CD1c-positive myeloid dendritic cell (primary cell): ENCODE data around the gene PPDPF.
A peak's percentile ranks its signal among the peaks of the same experiment; 100 is the strongest.

Experiments
- DNase-seq: peaks from one replicate; pipeline ENCODE4 v3.0.0-alpha.2; 2016; ENCODE audit errors: extremely low spot score

Gene PPDPF

GRCh38 chr20:63500151-63500901, 20.2 kb upstream of the PPDPF start:
- no peak for DNase-seq

DNA sequence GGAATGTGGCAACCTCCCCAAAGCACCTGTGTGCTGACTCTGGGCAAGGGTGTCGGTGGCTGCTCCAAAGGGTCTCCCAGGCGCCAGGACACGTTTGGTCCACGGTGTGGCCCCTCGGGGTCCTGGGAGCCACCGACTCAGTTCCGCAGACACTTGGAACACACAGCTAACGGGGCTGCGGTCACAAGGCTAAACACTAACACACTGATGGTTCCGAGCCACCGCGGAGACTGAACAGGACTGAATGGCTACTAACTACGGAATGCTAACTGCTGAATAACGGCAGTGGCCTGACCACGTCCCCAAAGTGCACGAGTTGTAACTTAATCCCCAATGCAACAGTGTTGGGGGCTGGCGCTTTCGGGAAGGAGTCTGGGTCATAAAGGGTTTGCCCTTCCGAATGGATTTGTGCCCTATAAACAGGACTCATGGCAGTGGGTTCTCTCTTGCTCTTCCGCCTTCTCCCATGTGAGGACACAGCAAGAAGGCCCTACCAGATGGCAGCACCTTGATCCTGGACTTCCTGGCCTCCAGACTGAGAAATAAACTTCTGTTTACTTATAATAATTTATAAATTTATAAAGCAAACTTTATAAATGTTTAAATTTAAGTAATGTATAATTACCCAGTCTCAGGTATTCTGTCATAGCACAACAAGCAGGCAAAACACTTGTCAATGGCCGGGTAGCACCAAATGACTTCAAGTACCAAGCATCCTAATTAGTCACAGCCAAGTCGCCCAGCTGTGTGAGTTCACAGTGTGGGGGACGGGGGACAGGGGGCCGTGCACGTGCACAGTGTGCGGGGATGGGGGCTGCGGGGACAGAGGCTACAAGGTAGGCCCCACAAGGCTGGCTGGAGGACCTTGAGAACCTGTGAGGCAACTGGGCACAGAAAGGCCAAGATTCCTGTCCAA, 19.4 kb upstream of the PPDPF start:
- no peak for DNase-seq

- no peak for DNase-seq
These were observed 18.5 kb upstream of the PPDPF start for GRCh38 chr20:63501818-63502670.

GRCh38 chr20:63502671-63503172, 17.8 kb upstream of the PPDPF start:
- no peak for DNase-seq

DNA sequence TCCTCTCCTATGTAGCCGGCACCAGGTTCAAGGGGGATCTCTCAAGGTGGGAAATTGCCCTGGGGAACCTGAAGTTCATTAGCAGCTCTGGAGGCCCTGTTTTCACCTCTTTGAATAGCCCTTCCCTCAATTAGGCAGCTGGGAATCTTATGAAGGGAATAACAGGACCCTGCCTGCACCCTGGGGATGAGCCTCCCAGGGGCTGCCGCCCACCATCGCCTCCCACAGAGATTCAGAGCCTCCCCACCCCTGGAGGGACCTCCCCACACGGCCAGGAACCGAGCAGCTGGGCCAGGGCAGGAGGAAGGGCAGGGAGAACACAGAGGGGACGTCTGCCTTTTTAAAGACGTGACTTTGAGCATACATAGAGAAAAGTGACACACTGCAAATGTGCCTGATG, 17.0 kb upstream of the PPDPF start:
- no peak for DNase-seq

GRCh38 chr20:63504642-63505041, 15.9 kb upstream of the PPDPF start:
- DNase-seq = no peak

DNA sequence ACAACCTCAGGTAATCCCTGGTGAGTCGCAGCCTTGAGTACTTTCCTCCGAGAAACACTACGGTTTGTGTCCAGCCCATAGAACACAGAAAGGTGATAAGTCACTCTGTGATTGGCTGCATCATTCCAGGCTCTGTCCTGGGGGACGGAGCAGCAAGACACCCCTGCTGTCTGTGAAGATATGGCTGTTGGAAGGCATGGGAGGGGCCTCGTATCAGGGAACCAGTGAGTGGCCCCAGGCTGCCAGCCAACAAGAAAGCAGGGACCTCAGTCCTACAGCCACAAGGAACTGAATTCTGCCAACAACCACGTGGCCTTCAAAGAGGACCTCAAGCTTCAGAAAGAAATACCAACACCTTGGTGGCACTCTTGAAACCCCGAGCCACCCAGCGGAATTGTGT, 15.3 kb upstream of the PPDPF start:
- DNase-seq = no peak

GRCh38 chr20:63505723-63506122, 14.8 kb upstream of the PPDPF start:
- no peak for DNase-seq

- DNase-seq = no peak
These were observed 13.4 kb upstream of the PPDPF start for GRCh38 chr20:63507083-63507743.

DNA sequence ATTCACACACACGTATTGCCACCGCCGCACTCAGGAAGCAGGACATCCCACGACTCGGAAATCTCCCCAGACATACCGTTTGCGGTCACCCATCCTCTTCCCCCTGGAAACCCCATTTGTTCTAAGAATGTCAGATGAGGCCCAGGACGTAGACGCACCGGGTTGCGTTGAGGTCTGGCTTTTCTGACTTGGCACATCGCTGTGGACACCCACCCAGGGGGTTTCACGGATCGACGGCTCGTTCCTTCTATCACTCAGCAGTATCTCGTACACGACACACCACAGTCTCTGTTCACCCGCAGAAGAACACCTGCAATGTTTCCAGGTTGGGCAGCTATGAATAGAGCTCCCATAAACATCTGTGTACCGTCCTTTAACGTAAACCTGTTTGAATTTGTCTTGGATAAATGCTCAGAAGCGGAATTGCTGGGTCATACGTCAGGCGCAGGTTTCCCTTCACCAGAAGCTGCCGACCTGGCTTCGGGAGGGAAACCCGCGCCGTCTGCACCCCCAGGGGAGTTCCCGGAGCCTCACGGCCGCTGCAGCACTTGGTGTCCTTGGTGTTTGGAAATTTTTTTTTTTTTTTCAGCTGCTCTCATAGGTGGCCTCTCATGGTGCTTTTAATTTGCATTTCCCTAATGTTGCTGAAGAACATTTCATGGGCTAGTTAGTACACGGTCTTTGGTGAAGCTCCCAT, 12.3 kb upstream of the PPDPF start:
- no peak for DNase-seq

GRCh38 chr20:63509088-63509564, 11.4 kb upstream of the PPDPF start:
- no peak for DNase-seq

- DNase-seq = no peak
These were observed 7.4 kb upstream of the PPDPF start for GRCh38 chr20:63513207-63513606.

DNA sequence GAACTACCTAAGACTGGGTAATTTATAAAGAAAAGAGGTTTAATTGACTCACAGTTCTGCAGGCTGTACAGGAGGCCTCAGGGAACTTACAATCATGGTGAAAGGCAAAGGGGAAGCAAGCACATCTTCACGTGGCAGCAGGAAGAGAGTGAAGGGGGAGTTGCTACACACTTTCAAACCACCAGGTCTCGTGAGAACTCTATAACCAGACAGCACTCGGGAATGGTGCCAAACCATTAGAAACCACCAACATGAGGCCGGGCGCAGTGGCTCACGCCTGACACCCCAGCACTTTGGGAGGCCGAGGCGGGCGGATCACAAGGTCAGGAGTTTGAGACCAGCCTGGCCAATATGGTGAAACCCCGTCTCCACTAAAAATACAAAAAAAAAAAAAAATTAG, 6.0 kb upstream of the PPDPF start:
- peak; percentile 53 for DNase-seq

DNA sequence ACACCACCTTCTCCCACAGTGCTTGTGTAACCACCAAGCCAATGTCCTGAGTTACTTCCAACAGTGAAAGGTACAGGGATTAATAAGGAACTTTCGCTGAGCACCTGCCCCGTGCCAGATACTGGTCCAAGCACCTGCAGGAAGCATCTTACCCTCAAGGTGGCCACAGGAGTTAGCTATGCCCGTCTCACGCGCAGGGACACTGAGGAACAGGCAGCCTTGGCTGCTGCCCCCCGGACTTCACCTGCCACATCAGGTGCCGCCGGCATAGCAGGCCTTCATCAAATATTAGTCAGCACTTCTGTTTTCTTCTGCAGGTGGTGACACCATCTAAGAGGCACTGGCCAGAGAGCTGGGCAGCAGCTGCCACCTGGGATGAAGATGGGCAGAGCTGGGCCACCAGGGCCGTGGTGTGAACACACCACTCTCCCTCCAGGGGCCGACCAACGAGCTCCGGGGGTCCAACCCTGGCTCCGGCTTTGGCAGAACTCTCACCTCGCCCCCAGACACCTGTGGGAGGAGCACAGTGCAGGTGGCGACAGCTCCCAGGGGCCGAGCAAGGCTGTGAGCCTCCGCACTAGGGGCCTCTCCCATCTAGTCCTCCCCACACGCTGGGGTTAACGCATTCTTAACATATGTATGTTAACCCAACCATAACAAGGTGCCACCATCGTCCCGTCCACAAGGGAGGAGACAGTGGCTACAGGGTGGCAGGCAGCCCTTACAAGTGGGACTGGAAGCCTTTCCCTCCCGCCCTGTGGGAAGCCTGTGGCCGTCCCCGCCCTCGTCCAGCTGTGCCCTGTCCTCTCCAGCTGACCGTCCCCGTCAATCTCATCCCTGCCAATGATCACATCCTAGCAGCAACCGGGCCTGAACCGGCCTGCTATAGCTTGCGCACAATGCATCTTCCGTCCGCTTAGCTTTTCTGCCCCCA, 2.9 kb upstream of the PPDPF start:
- DNase-seq = no peak

GRCh38 chr20:63518351-63518861, 2.2 kb upstream of the PPDPF start:
- no peak for DNase-seq

- DNase-seq = no peak
These were observed 1.5 kb upstream of the PPDPF start for GRCh38 chr20:63518946-63519667.

- DNase-seq = no peak
These were observed 679 bp upstream of the PPDPF start for GRCh38 chr20:63519668-63520503.
